Tibial artery (tissue), 4 donors: ENCODE measurements around the gene KSR1.

Experiments used
- DNase-seq, 2 donors: peaks; one replicate each; pipeline ENCODE4 v3.0.0-alpha.2; 2019
- H3K27ac ChIP-seq, 2 donors: fragments of 200-600 bp; sonication (generic) in 1 of 2; 1 replicate in 1 of 2; 2 replicates in 1 of 2; pipeline ENCODE4 v1.5.1; 2018 to 2019; ENCODE audit warnings: mild to moderate bottlenecking in 1 of 2
- H3K27me3 ChIP-seq, 2 donors: fragments of 200-600 bp; sonication (generic) in 1 of 2; one replicate each; pipeline versions ENCODE4 v1.5.1 to v1.6.0; 2016 to 2019
- H3K36me3 ChIP-seq, 3 donors: fragments of 200-600 bp; sonication (generic) in 2 of 3; one replicate each; pipeline ENCODE4 v1.5.1; 2016 to 2019; ENCODE audit warnings: mild to moderate bottlenecking in 2 of 3
- H3K4me1 ChIP-seq, 4 donors: fragments of 200-600 bp; sonication (generic) in 2 of 4; 1 replicate in 3 of 4; 2 replicates in 1 of 4; pipeline ENCODE4 v1.5.1; 2016 to 2019
- H3K4me3 ChIP-seq, 2 donors: fragments of 200-600 bp; sonication (generic) in 1 of 2; 1 replicate in 1 of 2; 2 replicates in 1 of 2; pipeline ENCODE4 v1.5.1; 2018 to 2019; ENCODE audit warnings: mild to moderate bottlenecking in 2 of 2
- H3K9me3 ChIP-seq, 3 donors: fragments of 200-600 bp; sonication (generic) in 1 of 3; one replicate each; pipeline ENCODE4 v1.5.1; 2016 to 2019
- CTCF ChIP-seq, 2 experiments: fragments of 200-600 bp in 1 of 2; fragments of 450-650 bp in 1 of 2; IDR thresholded peaks; one replicate each; pipeline ENCODE4 v1.5.1; 2017 to 2019; ENCODE audit warnings: antibody characterized with exemption in 2 of 2, mild to moderate bottlenecking in 1 of 2, moderate library complexity in 1 of 2
- intact Hi-C: fragments of 100-400 bp; cut with DNase I; formaldehyde crosslinking; loops from one replicate; pipeline ENCODE4 v1.15.0; 2023; ENCODE audit warnings: low total_unique reads

Gene KSR1

GRCh38 chr17:27597783-27598320, 141.6 kb downstream of the KSR1 start:
- Histone ChIP-seq H3K36me3 (peaks cover 0 to 52% (median 27%) of the 10 kb centered on the region in 3 donors), H3K4me1 (peaks cover 0 to 3% (median 1%) of the 10 kb centered on the region in 4 donors), H3K9me3 (no peaks in the 10 kb centered on the region), H3K27ac (no peak overlapping the region), H3K27me3 (no peaks in the 10 kb centered on the region), H3K4me3 (no peak overlapping the region)
- TF ChIP-seq CTCF (IDR thresholded peaks at IDR 0.05), result no peak
- intact Hi-C loops, result loop anchor here (10.0 kb wide), 1 partner anchor 143 kb away; the partner anchor contains the start of gene KSR1
- DNase-seq, result no peak

- Histone ChIP-seq H3K27ac (no peak overlapping the region), H3K9me3 (no peaks in the 10 kb centered on the region), H3K4me1 (peaks cover 0 to 3% (median 3%) of the 10 kb centered on the region in 4 donors), H3K4me3 (no peak overlapping the region), H3K36me3 (peaks cover 0 to 45% (median 21%) of the 10 kb centered on the region in 3 donors), H3K27me3 (no peaks in the 10 kb centered on the region)
- intact Hi-C loops, result loop anchor here (10.0 kb wide), 1 partner anchor 144 kb away; the partner anchor contains the start of gene KSR1
- DNase-seq, result no peak
- no peak for TF ChIP-seq CTCF (IDR thresholded peaks at IDR 0.05)
Observed at GRCh38 chr17:27598337-27599050, 142.2 kb downstream of the KSR1 start.

GRCh38 chr17:27600471-27600870, 144.2 kb downstream of the KSR1 start:
- no peak for TF ChIP-seq CTCF (IDR thresholded peaks at IDR 0.05)
- Histone ChIP-seq H3K4me3 (no peak overlapping the region), H3K4me1 (peaks cover 0 to 3% (median 3%) of the 10 kb centered on the region in 4 donors), H3K36me3 (peaks cover 10 to 45% (median 31%) of the 10 kb centered on the region in 3 donors), H3K27me3 (no peaks in the 10 kb centered on the region), H3K9me3 (no peaks in the 10 kb centered on the region), H3K27ac (no peak overlapping the region)
- intact Hi-C loops, result loop anchor here (2.0 to 5.0 kb wide), 3 partner anchors 52 to 364 kb away; no protein-coding TSS in a partner anchor
- DNase-seq, result no peak

- peak; percentile 90 to 94 for TF ChIP-seq CTCF (IDR thresholded peaks at IDR 0.05)
- H3K4me1 ChIP-seq, result peaks cover 0 to 3% (median 3%) of the 10 kb centered on the region in 4 donors
- H3K27ac ChIP-seq, result no peak overlapping the region
- intact Hi-C loops, result loop anchor here (1.0 to 5.0 kb wide), 4 partner anchors 51 to 365 kb away; no protein-coding TSS in a partner anchor
- no peaks in the 10 kb centered on the region for H3K9me3 ChIP-seq
- peak; percentile 80 to 89 for DNase-seq
- no peak overlapping the region for H3K4me3 ChIP-seq
- H3K36me3 ChIP-seq, result peaks cover 18 to 47% (median 40%) of the 10 kb centered on the region in 3 donors
- no peaks in the 10 kb centered on the region for H3K27me3 ChIP-seq
Observed at GRCh38 chr17:27601069-27601974, 145.1 kb downstream of the KSR1 start.

- no peak for DNase-seq
- H3K4me1 ChIP-seq, result peaks cover 0 to 3% (median 3%) of the 10 kb centered on the region in 4 donors
- intact Hi-C loops, result loop anchor here (1.0 to 5.0 kb wide), 4 partner anchors 50 to 365 kb away; no protein-coding TSS in a partner anchor
- H3K27ac ChIP-seq, result no peak overlapping the region
- TF ChIP-seq CTCF (IDR thresholded peaks at IDR 0.05), result no peak
- no peaks in the 10 kb centered on the region for H3K27me3 ChIP-seq
- H3K4me3 ChIP-seq, result no peak overlapping the region
- H3K9me3 ChIP-seq, result no peaks in the 10 kb centered on the region
- H3K36me3 ChIP-seq, result peaks cover 19 to 52% (median 44%) of the 10 kb centered on the region in 3 donors
Observed at GRCh38 chr17:27601975-27602302, 145.7 kb downstream of the KSR1 start.
